ENCODE data around the gene FAHD2A.
A peak's percentile ranks its signal among the peaks of the same experiment; 100 is the strongest.
"Not testable (repeated sequence)": the region's sequence is repeated elsewhere in the genome, so short reads cannot be mapped to it uniquely, and the experiment has no call there.

The FAHD2A gene

DNA sequence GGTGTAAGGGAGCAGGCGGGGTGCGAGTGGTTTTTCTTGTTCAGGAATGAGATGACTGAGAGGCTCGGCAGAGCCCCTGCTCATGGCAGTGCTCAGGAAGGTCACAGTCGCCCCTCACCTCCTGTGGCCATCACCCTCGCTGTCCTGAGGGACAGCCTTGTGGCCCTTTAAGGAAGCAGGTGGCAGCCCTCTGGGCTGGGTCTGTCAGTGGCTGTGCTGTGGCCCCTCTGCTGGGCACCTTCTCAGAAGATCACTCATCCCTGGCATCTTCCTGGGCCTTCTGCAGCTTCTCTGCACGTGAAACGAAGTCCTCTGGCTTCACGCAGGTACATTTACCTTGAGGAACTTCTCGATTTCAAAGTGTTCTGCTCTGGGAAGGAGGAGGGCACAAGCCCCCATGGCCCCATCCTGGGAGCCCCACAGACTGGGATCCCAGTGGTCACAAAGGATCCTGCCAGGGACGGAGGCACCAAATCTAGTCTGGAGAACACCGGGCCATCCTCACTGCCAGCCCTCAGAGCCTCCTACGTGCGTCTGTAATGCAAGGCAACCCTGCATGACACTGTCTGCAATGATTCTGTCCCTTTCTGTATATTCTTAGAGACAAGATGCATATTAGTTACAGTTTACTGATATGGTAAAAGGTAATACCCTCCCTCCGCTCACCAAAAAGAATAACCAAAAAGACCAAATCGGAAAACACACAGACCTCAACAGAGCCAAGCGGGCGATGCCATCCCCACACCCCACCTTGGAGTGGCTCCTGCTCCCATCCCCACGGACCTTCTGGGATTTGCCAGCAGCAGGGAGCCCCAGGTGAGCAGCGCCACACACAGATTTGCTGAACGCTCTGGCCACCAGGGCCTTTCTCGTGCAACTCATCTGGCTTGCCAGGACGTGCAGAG is 25.9 kb upstream of the FAHD2A start:
- no peak for DNase-seq

DNA sequence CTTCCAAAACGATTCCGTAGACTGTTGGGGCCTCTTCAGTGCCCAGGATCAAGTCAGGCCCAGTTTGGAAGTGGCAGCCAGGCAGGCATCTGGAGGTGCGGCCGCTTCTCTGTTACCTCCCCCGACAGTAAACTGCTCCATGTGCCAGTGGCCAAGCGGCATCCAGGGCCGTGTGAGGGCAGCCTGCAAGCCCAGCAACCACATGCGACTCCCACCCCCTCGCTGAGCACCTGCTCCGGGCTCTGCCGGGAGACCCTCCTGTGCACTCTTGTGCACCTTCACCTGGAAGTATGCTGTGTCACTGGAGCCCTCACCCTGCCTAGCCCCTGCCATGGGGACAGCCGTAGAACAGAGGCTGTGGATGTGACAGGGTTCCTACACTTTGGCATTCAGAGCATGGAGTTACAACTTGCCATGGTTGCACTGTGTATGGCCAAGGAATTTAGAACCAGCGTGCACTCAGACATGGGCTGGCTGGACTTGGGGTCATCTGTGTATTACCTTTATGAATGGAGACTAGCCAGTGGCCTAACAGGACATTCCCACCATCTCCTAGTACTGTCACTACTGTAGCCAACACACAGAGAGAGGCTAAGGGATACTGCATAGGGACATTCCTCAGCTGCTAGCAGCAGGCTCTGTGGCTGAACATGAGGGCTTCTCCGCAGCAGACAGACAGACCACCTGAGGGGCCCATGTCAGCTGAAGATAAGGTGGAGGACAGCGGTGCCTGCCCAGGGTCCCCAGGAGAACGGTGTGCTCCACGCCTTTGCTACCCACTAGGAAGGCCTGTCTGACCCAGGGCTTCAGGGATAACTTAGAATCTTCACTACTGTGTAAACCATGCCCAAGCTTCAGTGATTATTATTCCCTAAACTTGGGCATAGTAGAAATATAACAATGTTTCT is 25.0 kb upstream of the FAHD2A start:
- no peak for DNase-seq

DNA sequence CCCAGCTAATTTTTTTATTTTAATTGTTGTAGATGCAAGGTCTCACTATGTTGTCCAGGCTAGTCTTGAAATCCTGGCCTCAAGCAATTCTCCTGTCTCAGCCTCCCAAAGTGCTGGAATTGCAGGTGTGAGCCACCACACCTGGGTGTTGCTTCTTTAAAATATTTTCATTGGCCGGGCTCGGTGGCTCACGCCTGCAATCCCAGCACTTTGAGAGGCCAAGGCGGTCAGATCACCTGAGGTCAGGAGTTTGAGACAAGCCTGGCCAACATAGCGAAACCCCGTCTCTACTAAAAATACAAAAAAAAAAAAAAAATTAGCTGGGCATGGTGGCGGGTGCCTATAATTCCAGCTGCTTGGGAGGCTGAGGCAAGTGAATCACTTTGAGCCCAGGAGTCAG is 24.2 kb upstream of the FAHD2A start:
- DNase-seq: not testable (repeated sequence)

DNA sequence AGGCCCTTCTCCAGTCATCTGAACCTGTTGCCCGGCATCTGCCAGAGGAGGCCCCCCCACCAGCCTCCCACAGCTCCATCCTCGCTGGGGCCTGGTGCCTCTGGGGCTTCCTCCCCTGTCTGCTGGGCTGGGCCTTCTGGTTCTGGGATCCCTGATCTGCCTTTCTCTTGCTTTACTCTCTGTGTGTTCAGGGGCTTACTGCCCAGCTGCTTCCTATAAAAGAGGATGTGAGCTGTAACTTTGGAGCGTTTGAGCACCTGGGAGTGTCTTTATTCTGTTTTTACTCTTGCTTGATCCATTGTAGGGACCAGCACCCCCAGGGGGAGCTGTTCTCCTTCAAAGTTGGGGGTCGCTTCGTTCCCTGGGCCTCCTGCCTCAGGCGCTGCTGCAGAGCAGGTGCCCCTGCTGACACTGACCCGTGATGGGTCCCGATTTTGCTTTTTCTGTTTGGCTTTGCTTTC is 23.1 kb upstream of the FAHD2A start:
- no peak for DNase-seq

DNA sequence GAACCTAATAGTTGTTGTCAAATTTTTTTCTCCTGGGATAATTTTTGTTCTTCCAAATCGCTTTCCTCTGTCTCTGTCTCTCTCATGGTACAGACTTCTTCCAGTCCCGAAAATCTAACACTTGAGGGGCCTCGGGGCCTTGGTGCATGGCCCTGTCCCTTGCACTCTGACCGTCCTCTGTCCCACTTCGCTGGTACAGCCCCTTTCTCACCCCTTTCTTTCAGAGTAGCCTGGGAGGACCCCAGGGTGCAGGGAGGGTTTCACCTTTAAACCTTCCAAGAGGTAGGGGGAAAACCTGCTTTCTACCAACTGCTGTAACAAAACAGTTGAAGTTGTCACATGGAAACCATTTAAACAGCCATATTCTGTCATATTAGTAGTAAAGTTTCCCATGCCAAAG is 22.2 kb upstream of the FAHD2A start:
- no peak for DNase-seq

DNA sequence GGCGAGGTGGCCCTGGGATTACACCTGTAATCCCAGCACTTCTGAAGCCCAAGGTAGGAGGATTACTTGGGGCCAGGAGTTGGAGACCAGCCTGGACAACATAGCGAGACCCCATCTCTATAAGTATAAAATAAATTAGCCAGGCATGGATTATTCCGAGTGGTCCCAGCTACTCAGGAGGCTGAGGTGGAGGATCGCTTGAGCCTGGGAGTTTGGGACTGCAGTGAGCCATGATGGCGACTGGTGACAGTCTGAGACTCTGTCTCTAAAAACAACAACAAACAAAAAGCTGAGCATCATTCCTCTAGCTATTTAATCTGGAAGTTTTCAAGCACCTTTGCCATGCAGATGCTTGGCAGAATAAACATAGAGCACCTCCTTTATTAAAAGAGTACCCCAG is 21.8 kb upstream of the FAHD2A start:
- DNase-seq: no peak

DNA sequence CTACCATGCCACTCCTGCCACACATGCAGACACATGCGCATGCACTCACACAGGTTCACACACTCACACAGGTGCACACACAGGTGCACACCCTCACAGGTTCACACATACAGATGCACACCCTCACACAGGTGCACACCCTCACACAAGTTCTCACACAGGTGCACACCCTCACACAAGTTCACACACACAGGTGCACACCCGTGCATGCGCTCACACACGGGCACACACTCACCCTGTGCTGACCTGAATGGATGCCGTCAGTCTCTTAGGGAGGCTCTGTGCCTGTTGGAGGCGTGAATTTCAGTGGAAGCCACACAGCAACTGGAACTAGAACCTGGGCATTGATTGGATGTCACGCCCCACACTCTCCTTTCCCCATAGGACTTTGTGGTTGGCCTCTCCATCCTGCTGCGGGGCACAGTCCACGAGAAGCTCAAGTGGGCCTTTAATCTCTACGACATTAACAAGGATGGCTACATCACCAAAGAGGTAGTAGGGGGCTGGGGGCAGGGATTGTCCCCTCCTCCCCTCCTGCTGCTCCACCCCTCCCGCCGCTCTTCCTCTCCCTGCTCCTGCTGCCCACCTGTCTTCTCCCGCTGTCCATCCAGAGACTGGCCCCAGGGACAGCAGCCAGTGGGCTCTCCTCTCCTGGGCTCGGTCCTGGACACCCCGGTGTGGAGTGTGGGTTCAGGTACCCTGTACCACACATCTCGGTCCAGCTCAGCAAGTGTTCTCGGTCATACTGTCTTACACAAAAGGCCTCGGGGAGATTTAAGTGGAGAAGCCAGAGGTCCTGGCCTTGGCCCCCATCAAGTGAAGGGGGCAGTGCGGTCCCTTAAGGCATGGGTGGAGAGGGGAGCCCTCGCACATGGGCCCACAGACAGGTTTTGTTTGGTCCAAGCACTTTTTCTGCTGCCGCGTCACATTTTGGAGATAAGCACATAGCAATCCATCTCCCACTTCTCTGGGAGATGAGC is 21.0 kb upstream of the FAHD2A start:
- DNase-seq: no peak

DNA sequence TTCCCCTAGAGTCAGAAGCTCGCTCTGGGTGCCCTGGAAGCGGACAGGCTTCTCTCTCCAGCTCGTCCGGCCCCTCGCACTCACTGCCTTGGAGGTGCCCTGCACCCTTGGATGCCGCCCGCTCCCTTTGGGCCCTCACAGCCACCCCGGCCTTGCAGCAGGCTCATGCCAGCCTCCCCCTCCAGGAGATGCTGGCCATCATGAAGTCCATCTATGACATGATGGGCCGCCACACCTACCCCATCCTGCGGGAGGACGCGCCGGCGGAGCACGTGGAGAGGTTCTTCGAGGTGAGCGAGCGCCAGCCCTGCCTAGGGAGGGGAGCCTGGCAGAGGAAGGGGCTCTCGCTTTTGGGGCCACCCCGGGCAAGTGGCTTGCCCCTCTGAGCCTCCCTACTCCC is 20.3 kb upstream of the FAHD2A start:
- DNase-seq: no peak

DNA sequence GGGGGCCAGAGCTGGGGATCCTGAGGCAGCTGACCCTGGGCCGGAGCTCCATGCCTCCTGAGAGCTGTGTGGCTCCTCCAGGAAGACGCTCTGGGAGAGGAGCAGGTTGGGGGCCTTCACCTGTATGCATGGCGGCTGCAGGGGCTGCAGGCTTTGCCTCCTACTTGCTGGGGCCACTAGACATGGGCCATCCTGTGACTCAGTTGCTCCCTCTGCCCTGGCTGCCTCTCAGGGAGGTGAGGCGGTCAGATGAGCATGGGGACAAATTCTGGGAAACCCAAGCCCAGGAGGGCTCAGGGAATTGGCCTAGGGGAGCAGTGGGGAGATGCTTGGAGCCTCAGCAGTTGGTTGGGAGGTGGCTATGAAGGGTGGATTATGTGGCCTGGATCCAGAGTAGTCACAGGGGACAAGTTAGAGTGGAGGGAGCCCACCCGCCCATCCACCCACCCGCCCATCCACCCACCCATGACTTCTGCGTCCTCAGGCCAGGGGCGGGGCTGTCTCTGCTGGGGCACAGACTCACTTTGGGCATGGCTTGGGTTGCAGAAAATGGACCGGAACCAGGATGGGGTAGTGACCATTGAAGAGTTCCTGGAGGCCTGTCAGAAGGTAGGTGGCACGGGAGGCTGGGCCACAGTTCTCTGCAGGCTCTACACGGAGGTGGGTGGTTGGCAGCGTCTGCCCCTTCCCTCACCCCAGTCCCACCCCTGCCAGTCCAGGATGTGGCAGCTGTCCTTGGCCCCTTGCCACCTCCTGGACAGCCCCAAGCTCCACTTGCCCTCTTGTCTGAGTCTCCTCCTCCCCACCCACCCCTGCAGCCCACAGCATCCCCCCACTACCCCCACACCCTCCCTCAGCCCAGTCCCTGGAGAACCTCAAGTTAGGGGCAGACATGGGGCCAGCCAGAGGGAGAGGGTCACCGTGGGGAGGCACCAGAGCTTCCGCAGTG is 19.5 kb upstream of the FAHD2A start:
- no peak for DNase-seq

DNA sequence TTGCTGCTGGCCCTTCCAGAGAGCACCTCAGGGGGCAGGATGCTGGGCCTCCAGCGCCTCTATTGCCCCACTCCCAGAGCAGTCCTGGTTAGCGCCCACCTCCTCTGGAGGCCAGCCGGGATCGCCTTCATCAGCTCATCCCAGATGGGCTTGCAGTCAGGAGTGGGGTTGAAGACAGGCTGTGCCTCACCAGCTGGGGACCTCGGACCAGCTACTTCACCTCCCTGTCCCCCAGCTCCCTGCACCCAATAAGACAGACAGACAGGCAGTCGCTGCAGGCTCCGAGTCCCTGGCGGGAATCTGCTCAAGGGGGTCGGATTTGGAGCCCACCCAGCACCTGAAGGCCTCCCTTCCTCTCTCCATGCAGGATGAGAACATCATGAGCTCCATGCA is 18.9 kb upstream of the FAHD2A start:
- DNase-seq: no peak

DNA sequence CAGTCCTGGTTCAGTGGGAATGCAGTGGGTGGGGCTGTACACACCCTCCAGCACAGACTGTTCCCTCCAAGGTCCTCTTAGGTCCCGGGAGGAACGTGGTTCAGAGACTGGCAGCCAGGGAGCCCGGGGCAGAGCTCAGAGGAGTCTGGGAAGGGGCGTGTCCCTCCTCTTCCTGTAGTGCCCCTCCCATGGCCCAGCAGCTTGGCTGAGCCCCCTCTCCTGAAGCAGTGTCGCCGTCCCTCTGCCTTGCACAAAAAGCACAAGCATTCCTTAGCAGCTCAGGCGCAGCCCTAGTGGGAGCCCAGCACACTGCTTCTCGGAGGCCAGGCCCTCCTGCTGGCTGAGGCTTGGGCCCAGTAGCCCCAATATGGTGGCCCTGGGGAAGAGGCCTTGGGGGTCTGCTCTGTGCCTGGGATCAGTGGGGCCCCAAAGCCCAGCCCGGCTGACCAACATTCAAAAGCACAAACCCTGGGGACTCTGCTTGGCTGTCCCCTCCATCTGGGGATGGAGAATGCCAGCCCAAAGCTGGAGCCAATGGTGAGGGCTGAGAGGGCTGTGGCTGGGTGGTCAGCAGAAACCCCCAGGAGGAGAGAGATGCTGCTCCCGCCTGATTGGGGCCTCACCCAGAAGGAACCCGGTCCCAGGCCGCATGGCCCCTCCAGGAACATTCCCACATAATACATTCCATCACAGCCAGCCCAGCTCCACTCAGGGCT is 17.5 kb upstream of the FAHD2A start:
- DNase-seq: no peak

DNA sequence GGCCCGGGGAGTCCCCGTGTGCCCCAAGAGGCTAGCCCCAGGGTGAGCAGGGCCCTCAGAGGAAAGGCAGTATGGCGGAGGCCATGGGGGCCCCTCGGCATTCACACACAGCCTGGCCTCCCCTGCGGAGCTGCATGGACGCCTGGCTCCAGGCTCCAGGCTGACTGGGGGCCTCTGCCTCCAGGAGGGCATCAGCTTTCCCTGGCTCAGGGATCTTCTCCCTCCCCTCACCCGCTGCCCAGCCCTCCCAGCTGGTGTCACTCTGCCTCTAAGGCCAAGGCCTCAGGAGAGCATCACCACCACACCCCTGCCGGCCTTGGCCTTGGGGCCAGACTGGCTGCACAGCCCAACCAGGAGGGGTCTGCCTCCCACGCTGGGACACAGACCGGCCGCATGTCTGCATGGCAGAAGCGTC is 16.9 kb upstream of the FAHD2A start:
- DNase-seq: no peak

DNA sequence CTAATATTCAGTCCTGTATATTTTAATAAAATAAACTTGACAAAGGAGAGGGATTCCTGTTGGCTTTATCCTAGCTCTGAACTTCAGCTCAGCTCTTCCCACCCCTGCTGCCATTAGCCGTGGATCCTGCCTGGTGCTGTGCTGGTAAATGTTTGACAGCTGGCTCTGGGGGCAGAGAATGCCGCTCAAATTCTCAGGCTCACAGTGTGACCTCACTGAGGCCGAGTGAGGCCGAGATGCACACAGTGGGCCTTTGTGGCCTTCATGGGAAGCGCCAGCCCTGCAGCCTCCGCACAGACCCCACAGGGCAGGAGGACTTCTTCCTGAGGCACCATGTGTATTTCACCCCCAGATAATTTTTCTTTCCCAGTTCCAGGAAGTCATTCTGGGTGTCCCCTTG is 16.5 kb upstream of the FAHD2A start:
- DNase-seq: no peak

DNA sequence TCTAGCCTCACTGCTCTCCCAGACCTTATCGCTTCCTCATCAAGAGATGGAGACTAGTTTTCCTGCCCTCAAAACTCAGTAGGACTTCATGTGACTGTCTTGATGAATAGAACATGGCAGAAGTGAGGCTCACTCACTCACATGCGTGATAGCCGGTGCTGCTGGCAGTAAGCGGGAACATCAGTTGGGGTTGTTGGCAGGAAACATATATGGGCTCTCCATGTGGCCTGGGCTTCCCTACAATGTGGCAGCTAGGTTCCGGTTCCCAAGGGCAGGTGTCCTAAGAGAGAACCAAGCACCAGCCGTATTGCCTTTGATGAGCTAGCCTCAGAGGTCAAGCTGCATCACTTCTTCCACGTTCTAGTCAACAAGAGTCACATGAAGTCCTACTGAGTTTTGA is 15.2 kb upstream of the FAHD2A start:
- DNase-seq: peak; percentile 1

DNA sequence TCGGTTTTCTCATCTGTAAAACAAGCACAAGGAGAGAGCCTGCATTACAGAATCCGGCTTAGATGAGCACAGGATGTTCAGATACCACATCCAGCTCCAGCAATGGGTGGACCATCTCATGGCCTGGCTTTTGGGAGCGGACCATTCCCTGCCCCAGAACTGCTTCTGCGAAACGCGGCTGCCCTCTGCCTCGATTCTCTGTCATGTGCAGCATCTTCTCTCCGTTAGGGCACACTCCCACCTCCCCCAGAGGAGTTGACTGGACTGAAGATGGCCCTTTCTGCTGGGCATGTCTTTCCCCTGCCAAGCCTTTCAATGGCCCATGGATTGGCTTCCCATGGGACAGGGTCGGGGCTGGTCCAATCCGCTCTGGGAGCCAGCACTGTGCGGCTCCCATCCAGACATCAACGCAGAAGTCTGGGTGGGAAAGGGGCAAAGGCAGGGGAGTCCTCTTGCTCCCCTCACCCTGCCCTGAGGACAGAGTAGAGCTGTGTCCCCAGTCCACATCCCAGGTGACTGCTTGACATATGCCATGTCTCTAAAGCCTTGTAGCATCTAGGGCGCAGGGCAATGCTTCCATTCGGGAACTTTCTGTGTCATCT is 14.3 kb upstream of the FAHD2A start:
- peak; percentile 23 for DNase-seq

DNA sequence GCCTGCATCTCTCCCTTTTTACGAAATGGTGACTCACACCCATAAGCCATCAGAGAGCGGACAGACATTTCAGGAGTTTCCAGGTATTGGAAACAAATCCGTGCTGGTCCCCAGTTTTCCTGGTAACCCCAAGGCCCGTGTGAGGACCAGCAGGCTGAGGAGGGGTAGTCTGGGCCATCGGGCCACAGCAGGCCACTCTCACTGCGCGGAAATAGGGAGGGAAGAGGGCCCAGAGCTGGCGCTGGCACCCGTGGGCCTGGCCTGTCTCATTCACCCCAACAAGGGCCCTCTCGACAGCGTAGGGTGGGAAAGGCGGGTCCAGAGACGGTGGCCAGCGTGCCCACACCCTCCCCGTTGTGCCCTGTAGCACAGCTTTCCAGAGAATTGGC is 13.7 kb upstream of the FAHD2A start:
- DNase-seq: no peak

DNA sequence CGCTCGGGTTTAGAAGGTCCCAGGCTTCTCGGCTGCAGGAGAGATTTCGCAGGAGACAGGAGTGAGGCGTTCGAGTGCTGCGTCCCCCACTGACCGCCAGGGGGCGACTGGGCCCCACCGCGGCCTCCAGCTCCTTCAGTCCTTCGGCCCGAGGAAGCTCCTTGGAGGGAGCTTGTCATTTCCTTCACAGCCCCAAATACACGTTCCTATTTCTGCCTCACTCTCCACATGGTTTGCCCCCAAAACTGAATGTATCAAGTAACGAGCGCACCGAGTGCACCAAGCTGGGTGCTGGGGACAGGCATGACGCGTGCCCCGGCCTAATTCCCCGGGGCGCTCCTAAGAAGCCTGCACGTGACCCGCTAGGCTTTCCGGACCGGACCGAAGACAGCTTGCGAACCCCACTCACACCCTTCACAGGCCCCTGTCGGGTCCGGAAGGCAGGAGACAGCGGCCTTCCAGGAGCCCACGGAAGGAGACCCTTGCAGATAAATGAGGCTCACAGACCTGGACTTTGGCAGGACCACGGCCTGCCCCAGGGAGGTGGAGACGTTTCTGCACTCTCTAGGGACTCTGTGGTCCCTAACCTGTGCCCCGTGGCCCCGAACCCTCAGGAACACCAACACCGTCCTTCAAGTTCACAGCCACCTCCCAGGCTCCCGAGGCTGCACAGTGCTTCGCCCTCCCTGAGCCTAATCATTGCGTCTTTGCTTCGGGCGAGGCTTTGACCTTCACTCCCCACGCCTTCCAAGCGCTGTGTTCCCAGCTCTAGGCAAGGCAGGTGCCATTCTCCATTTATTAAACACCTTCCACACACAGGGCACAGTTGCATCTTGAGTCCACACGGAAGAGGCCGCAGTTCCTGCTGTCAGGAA is 13.0 kb upstream of the FAHD2A start:
- DNase-seq: peak; percentile 52

DNA sequence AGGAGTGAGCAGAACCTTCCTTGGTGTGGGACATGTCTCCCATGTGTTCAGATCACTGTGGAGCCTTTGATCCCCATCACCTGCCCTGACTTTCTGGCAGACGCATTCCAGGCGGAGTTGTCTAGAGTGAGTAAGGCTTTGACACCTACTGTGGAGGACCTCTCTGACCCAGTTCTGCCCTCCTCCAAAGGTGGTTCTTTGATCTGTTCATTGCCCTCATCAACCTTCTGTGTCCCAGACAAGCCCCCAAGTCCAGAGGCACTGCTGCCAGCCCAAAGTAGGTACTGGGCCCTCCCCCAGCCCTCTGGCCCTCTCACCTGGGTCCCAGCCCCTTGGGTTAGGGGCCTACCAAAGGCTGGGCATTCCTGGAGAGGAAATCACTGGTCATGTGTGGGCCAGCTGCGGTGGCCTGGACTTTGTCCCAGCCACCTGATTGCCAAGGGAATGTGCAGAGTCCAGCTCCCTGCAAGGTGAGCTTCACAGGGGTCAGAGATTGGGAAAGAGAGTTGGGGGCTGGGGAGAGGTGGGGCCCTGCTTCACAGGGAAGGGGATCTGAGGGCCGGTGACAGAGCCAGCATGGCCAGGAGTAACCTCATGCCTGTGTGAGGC is 12.1 kb upstream of the FAHD2A start:
- DNase-seq: peak; percentile 14

DNA sequence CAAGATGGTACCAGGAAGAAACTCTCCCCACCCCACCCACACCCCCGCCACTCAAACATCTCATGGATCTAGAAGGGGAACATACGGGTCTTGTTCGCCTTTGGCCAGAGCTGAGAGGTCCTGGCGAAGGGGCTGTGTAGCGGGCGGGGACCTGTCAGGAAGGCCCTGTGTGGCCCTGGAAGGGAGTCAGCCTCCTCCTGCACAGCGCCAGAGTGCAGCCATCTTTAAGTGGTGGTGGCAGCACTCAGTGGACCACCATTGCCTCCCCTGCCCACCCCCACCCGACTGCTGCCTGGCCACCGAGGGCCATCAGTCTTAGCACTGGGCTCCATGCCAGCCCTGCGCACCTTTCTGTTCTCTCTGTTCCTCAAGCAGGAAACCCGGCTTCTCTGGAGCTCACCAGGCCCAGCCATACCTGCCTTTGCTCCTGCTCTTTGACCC is 11.6 kb upstream of the FAHD2A start:
- DNase-seq: no peak

Data from activated CD4-positive, CD25-positive, alpha-beta regulatory T cell treated with anti-CD3 and anti-CD28 coated beads, Interleukin-2, amount 50 U/mL, for 72 hours (primary cell).